ENCODE measurements around the gene GAST. TPM values are rescaled to one million over a fixed set of nuclear protein-coding genes. Genes with fewer than 3 reads are reported as not detected.

Gene GAST, protein sequence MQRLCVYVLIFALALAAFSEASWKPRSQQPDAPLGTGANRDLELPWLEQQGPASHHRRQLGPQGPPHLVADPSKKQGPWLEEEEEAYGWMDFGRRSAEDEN
- total RNA-seq (2014; rRNA removed) (not detected in 2 replicates), Bru-seq, nascent RNA (not detected), BruChase-seq, experiment 1, labeled RNA remaining after a 6-hour chase (percentile 31 among the genes with signal in this experiment), BruChase-seq, experiment 2, labeled RNA remaining after a 2-hour chase (percentile 22 among the genes with signal in this experiment)
- long read RNA-seq, result 0 reads

DNA sequence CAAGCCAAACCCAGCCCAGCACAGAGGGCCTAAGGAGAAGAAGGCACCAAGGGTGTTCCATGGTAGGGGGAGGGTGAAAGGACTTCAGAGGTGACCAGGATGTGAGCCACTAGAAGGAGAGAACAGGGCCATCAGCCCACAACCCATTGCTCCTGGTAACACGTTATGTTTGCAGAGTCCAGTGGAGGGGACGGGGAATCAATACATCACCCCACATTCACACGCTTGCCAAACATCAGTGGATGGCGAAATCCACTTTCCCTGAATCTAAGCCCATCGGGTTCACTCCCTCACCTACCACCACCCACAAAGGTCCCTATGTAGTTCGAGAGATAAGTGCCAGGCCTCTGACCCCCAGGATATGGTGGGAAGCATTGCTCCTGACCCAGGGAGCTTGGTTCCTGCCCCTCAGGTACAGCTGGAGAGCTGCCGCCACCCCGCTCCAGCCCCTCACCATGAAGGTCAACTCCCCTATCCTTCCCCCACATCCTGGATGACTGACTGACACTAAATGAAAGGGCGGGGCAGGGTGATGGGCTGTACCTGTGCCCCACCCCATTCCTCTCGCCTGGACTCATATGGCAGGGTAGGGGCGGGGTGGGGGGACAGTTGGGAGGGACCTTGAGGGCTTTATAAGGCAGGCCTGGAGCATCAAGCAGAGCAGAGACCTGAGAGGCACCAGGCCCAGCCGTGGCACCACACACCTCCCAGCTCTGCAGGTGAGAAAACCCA is at the start of gene GAST:
GAST (plus strand) TSS at position 663 of the 732 bp plus-strand sequence. CDS start 3,106 bp downstream, outside the sequence.
- Histone ChIP-seq H3K9me2 (replicated peaks; ENCODE audit: low read length) (no peaks in the 10 kb centered on the region), H4K20me1 (ENCODE audit: low read length) (no peaks in the 10 kb centered on the region), H3K4me1 (ENCODE audit: insufficient read depth, low read length) (no peaks in the 10 kb centered on the region), H3K27me3 (ENCODE audit: low read length) (no peaks in the 10 kb centered on the region), H3K9me3 (ENCODE audit: low read length) (no peaks in the 10 kb centered on the region), H3K79me2 (ENCODE audit: low read length) (no peaks in the 10 kb centered on the region), H3F3A (ENCODE audit: low read length, unreplicated experiment) (no peaks in the 10 kb centered on the region), H2AFZ (ENCODE audit: low read length) (no peak within 1 kb of the TSS), H3K4me3 (ENCODE audit: low read length) (no peak within 1 kb of the TSS), H3K27ac (ENCODE audit: low read length) (no peak within 1 kb of the TSS), H3K36me3 (ENCODE audit: low read depth, low read length) (no peaks in the 10 kb centered on the region), H3K4me2 (ENCODE audit: low read length) (no peak within 1 kb of the TSS), H3K9ac (ENCODE audit: low read length) (no peak within 1 kb of the TSS)
- intact Hi-C loops (cut with micrococcal nuclease), result no loop called here
- peak; percentile 4 for DNase-seq
- ChIA-PET POLR2A (ENCODE audit: unreplicated experiment) (no interaction called here), CTCF (no interaction called here)
- no peak for ATAC-seq
- TF ChIP-seq EZH2phosphoT487 (IDR thresholded peaks at IDR 0.05; ENCODE audit: borderline replicate concordance, low read length) (no peak), EZH2 (IDR thresholded peaks at IDR 0.05; ENCODE audit: low read length, unreplicated experiment) (no peak)
- TF ChIP-seq, protein P1, sequence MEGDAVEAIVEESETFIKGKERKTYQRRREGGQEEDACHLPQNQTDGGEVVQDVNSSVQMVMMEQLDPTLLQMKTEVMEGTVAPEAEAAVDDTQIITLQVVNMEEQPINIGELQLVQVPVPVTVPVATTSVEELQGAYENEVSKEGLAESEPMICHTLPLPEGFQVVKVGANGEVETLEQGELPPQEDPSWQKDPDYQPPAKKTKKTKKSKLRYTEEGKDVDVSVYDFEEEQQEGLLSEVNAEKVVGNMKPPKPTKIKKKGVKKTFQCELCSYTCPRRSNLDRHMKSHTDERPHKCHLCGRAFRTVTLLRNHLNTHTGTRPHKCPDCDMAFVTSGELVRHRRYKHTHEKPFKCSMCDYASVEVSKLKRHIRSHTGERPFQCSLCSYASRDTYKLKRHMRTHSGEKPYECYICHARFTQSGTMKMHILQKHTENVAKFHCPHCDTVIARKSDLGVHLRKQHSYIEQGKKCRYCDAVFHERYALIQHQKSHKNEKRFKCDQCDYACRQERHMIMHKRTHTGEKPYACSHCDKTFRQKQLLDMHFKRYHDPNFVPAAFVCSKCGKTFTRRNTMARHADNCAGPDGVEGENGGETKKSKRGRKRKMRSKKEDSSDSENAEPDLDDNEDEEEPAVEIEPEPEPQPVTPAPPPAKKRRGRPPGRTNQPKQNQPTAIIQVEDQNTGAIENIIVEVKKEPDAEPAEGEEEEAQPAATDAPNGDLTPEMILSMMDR (conservative IDR thresholded peaks at IDR 0.05; ENCODE audit: low read depth, low read length), result no peak
- no TSS peak for BruUV-seq (replicated peaks)

DNA sequence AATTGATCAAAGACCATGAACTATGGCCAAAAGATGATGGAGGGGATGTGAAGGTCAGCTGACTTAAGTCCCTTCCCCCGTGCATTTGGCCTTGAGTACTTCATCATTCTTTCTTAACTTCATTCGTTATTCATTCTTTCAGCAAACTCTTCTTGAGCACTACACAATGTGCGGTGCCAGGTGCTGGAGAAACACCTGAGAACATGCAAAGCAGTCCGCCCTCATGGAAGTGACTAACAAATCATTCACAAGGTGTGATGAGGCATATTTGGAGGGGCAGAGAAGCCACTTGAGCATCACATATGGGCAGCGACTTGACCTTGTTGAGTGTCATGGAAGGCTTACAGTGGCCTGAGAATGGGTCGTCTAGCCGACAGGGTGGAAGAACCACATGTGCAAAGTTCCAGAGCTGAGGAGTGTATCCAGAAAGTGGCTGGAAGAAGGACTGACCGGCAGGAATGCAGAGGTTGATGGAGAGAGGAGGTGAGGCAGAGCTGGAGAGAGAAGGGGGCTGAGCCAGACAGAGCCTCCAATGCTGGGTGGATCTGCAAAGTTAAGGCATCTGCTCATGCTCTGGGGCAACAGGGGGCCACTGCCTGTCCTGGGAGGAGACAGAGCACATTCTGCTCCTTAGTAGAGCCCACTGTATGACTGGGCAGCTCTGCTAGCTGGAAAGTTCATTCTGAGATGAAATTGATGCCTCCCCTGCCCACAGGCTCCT is 48.5 kb upstream of the GAST start:
- no peaks in the 10 kb centered on the region for H3K27me3 ChIP-seq (ENCODE audit: low read length)
- H3K9me3 ChIP-seq (ENCODE audit: low read length), result no peaks in the 10 kb centered on the region
- no peaks in the 10 kb centered on the region for H4K20me1 ChIP-seq (ENCODE audit: low read length)
- TF ChIP-seq EZH2 (IDR thresholded peaks at IDR 0.05; ENCODE audit: low read length, unreplicated experiment) (no peak), EZH2phosphoT487 (IDR thresholded peaks at IDR 0.05; ENCODE audit: borderline replicate concordance, low read length) (no peak)
- TF ChIP-seq, protein P1 (conservative IDR thresholded peaks at IDR 0.05; ENCODE audit: low read depth, low read length), result no peak
- H3F3A ChIP-seq (ENCODE audit: low read length, unreplicated experiment), result no peaks in the 10 kb centered on the region
- H3K4me3 ChIP-seq (ENCODE audit: low read length), result no peak overlapping the region
- H3K4me1 ChIP-seq (ENCODE audit: insufficient read depth, low read length), result peaks cover 25% of the 10 kb centered on the region
- no peak for ATAC-seq
- H3K79me2 ChIP-seq (ENCODE audit: low read length), result no peaks in the 10 kb centered on the region
- H3K4me2 ChIP-seq (ENCODE audit: low read length), result no peak overlapping the region
- no peak overlapping the region for H2AFZ ChIP-seq (ENCODE audit: low read length)
- DNase-seq, result no peak
- intact Hi-C loops (cut with micrococcal nuclease), result loop anchor here (10.0 kb wide), 2 partner anchors 339 to 809 kb away; no protein-coding TSS in a partner anchor
- ChIA-PET POLR2A (ENCODE audit: unreplicated experiment) (no interaction called here), CTCF (interaction anchor here (0.6 to 1.6 kb wide), 12 partner anchors 10 to 861 kb away, joined by 3 to 38 read pairs (median 3); partner anchors contain the start of gene EIF1)
- H3K36me3 ChIP-seq (ENCODE audit: low read depth, low read length), result no peaks in the 10 kb centered on the region; the same call in 1 of the 2 replicates
- no peaks in the 10 kb centered on the region for H3K9me2 ChIP-seq (replicated peaks; ENCODE audit: low read length)
- no peak overlapping the region for H3K9ac ChIP-seq (ENCODE audit: low read length)
- BruUV-seq (replicated peaks), result no TSS peak
- no peak overlapping the region for H3K27ac ChIP-seq (ENCODE audit: low read length)
